ENCODE measurements around the gene ADAM15.

The ADAM15 gene

GRCh38 chr1:155034318-155035208 lies 16.6 kb upstream of the ADAM15 start:
- no peak for TF ChIP-seq CTCF (IDR thresholded peaks at IDR 0.05)
- no peak overlapping the region for H3K4me2 ChIP-seq (ENCODE audit: low read length)
- H3K36me3 ChIP-seq (ENCODE audit: control insufficient read depth, insufficient read depth, low read length) = no peaks in the 10 kb centered on the region
- H3K4me1 ChIP-seq = no peaks in the 10 kb centered on the region
- H3K9me3 ChIP-seq (ENCODE audit: control insufficient read depth, low read length) = no peaks in the 10 kb centered on the region
- no peak overlapping the region for H2AFZ ChIP-seq
- no peak overlapping the region for H3K9ac ChIP-seq
- no peak overlapping the region for H3K27ac ChIP-seq
- H3K79me2 ChIP-seq = no peaks in the 10 kb centered on the region
- H3K4me3 ChIP-seq (ENCODE audit: low read depth, low read length) = no peak overlapping the region
- H3K27me3 ChIP-seq (ENCODE audit: control insufficient read depth, insufficient read depth, low read length) = no peaks in the 10 kb centered on the region

GRCh38 chr1:155035936-155036335 lies 15.2 kb upstream of the ADAM15 start:
- no peaks in the 10 kb centered on the region for H3K4me1 ChIP-seq
- no peak overlapping the region for H3K9ac ChIP-seq
- H3K9me3 ChIP-seq (ENCODE audit: control insufficient read depth, low read length) = no peaks in the 10 kb centered on the region

GRCh38 chr1:155037043-155037442 lies 14.1 kb upstream of the ADAM15 start:
- H3K4me1 ChIP-seq = no peaks in the 10 kb centered on the region
- no peaks in the 10 kb centered on the region for H3K27me3 ChIP-seq (ENCODE audit: control insufficient read depth, insufficient read depth, low read length)
- no peaks in the 10 kb centered on the region for H3K9me3 ChIP-seq (ENCODE audit: control insufficient read depth, low read length)
- H3K4me3 ChIP-seq (ENCODE audit: low read depth, low read length) = no peak overlapping the region
- no peak overlapping the region for H3K9ac ChIP-seq
- no peak for TF ChIP-seq CTCF (IDR thresholded peaks at IDR 0.05)
- no peaks in the 10 kb centered on the region for H3K36me3 ChIP-seq (ENCODE audit: control insufficient read depth, insufficient read depth, low read length)
- no peaks in the 10 kb centered on the region for H3K79me2 ChIP-seq
- H2AFZ ChIP-seq = no peak overlapping the region
- no peak overlapping the region for H3K27ac ChIP-seq
- H3K4me2 ChIP-seq (ENCODE audit: low read length) = no peak overlapping the region

More at GRCh38 chr1:155035936-155036335, 15.2 kb upstream of the ADAM15 start:
- Histone ChIP-seq H3K27ac (no peak overlapping the region), H3K27me3 (ENCODE audit: control insufficient read depth, insufficient read depth, low read length) (no peaks in the 10 kb centered on the region), H3K79me2 (no peaks in the 10 kb centered on the region), H3K4me3 (ENCODE audit: low read depth, low read length) (no peak overlapping the region), H2AFZ (no peak overlapping the region), H3K36me3 (ENCODE audit: control insufficient read depth, insufficient read depth, low read length) (no peaks in the 10 kb centered on the region), H3K4me2 (ENCODE audit: low read length) (no peak overlapping the region)
- no peak for TF ChIP-seq CTCF (IDR thresholded peaks at IDR 0.05)

- no peaks in the 10 kb centered on the region for H3K9me3 ChIP-seq (ENCODE audit: control insufficient read depth, low read length)
- H2AFZ ChIP-seq = no peak overlapping the region
- no peak overlapping the region for H3K4me2 ChIP-seq (ENCODE audit: low read length)
- no peak overlapping the region for H3K9ac ChIP-seq
- no peak for TF ChIP-seq CTCF (IDR thresholded peaks at IDR 0.05)
- no peaks in the 10 kb centered on the region for H3K36me3 ChIP-seq (ENCODE audit: control insufficient read depth, insufficient read depth, low read length)
- H3K79me2 ChIP-seq = no peaks in the 10 kb centered on the region
- H3K27ac ChIP-seq = no peak overlapping the region
- no peaks in the 10 kb centered on the region for H3K27me3 ChIP-seq (ENCODE audit: control insufficient read depth, insufficient read depth, low read length)
- no peak overlapping the region for H3K4me3 ChIP-seq (ENCODE audit: low read depth, low read length)
- no peaks in the 10 kb centered on the region for H3K4me1 ChIP-seq
Observed at GRCh38 chr1:155037851-155038441, 13.2 kb upstream of the ADAM15 start.
